NCI-H2196 (cell line): ENCODE data around the gene ARID2.
A peak's percentile ranks its signal among the peaks of the same experiment; 100 is the strongest.

Source experiments
- DNase-seq: peaks from one replicate; lab custom pipeline; 2025; ENCODE audit not compliant: unreplicated experiment; lab: John Stamatoyannopoulos, UW

ARID2 gene

DNA sequence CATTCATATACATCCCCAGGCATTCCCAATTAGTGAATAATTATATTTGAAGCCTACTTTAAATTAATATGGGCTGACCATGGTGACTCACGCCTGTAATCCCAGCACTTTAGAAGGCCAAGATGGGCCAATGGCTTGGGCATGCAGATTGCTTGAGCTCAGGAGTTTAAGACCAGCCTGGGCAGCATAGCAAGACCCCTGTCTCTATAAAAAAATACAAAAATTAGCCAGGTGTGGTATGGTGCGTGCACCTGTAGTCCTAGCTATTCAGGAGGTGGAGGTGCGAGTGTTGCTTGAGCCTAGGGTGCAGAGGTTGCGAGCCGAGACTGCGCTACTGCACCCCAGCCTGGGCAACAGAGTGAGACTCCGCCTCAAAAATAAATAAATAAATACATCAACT lies 7.6 kb upstream of the ARID2 start:
- no peak for DNase-seq

DNA sequence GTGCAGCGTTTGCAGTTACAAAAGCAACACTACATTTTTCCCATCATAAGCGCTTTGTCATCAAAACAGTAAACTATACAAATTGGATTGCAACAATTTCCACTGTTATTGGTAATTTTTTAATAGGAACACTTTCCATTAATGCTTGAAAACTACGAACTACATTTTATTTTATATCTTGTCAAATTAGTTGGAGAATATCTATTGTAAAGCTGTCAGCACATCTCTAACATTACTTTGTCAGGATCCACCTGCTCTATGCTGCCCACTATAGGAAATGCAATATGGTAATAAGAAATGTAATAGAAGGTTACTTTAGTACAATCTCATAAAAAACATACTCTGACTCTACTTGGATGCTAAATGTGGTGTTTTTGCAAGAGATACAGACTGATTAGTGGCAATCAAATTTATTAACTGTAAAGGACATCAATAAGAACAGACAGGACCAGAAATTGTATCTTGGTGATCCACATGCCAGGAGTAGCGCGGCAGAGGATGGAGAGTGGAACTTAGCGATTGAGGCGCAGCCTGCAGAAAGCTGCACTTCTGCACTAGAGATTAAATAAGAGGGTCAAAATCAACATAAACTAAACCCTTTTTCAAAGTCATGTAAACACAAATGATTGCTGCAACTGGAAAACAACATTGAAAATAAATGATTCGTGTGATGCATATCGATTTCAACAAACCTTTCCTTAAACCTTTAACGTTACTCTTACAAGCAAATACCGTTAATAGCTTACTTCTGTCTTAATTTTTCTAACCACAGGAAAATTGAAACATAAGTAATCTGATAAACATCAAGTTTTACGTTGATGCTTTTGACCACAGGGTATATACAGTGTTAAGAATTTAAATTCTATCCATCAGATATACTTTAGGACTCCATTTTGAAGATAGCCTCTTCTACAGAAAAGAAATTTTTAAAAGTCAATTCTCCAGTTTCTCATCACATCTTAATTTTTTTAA lies 3.6 kb upstream of the ARID2 start:
- peak; percentile 47 for DNase-seq

DNA sequence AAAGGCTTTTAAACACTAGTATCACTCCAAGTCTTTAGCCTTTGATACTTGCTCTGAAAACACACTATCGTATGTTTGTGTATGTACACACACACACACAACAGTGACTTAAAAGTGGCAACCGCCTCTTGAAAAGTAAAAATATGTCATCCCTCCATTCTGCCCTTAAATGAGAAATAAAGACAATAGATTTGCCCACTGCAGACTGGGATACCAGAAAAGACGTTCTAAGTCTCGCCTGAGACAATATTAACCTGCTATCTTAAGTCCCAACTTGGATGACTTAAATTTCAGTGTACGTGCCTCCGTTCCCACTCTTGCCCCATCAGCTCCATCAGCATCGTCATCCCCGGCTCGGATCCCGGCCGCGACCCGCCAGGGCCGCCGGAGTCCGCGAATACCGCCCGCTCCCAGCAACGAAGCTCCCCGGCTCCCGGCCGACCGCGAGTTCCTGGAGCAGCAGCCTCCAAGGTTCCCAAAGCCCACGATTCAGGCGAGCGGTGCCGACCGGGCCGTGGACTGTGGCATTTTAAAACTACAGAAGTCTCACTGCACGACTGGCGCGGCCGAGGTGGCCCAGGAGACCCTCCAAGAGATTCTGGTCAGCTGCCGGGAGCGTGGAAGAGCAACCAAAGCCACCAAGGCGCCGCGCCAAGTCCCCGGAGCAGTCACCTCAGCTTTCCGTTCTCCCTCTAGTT lies 2.8 kb upstream of the ARID2 start:
- DNase-seq = peak; percentile 30

DNA sequence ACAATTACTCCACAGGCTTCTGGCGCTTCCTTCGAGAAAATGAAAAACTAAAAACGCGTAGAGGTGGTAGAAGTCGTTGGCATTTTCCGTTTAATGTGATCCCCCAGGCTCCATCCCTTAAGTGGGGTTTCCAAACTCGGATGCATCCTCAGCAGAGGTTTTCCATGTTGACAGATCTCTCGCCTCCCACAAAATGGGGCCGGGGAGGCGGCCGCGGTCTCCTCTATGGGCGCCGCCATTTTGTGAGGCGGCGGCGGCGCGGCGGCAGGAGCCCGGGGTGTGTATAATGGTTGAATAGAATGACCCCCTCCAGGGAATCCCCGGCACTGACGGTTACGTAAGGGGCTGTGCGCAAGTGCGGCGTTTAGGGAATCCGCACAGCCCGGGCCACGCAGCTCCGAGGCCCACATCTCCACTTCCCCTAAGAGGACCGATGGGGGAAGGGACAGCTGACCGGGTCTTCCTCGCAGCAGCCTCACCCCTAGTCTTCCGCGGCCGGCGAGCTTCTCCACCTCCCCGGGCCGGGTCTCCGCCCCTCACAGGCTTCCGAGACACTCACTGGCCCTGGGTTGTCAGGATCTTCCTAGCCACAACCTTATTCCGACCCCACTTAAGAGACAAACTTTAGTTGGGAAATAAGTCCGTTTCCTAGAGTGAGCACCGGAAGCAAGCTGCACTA lies 2.1 kb upstream of the ARID2 start:
- DNase-seq = peak; percentile 96

DNA sequence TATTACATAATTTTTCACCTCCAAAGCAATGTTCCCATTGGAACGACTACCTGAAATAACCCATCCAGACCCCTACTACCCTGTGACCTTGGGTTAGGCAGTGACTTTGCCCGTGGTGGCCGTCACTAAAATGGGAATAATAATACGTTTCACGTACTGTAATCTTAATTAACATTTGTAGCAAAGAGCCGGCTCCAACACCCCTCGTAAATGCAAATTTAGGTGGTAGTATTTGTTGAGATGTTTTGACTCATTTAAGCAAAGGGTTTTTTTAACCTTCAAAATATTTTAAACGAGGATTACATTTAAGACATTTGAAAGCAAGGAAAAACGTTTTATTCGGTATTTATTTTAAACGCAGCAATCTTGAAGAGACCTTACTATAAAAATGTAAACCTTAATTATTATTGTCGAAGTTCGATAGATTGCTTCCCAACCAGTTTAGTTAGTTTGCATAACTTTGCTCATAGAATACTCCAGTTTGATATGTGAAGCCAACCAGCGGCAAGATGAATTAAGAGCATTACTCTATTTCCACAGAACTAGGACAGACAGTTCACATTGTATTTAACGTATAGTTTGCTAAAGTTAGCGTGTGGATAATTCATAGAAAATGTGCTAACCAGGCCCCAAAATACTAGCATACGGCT lies 1.4 kb upstream of the ARID2 start:
- no peak for DNase-seq

DNA sequence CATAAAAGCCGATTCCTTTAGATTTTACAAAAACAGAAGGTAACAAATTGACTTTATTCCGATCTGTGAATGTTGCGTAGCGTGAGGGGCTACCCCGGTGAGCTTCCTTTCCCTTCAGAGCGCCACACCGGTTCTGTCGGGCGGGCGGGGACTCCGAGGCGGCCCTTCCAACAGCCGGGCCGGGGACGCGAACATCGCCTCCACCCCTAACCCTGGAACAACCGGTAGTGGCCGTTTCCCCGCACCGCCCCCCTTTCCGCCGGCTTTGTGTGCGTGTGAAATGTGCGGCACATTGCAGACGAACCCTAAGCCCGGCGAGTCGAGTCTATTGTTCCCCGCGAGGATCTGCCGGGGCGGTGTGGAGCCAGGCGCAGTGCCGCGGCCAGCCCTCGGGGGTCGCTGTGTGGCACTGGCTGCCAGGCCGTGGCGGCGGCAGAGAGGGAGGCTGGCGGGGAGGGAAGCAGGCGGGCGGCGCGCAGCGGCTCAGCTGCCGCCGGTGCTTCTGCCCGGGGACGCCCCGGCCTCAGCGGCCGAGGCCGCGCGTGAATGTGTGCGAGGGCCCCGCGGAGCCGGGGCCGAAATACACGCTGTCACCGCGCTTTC lies 775 bp upstream of the ARID2 start:
- peak; percentile 96 for DNase-seq

DNA sequence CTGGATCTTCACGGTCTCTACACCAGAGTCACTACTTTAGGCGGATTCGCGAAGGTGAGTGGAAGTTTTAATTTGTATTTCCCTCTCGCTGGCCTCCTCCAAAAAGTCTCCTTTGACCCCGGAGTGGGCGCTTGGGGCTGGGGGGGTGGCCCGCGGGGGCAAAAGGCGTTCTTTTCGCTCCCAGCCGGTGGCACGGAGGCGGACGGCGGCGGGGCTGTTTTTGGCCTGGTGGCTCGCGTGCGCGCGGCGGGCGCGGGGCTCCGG lies 510 bp downstream of the ARID2 start:
- DNase-seq = no peak

DNA sequence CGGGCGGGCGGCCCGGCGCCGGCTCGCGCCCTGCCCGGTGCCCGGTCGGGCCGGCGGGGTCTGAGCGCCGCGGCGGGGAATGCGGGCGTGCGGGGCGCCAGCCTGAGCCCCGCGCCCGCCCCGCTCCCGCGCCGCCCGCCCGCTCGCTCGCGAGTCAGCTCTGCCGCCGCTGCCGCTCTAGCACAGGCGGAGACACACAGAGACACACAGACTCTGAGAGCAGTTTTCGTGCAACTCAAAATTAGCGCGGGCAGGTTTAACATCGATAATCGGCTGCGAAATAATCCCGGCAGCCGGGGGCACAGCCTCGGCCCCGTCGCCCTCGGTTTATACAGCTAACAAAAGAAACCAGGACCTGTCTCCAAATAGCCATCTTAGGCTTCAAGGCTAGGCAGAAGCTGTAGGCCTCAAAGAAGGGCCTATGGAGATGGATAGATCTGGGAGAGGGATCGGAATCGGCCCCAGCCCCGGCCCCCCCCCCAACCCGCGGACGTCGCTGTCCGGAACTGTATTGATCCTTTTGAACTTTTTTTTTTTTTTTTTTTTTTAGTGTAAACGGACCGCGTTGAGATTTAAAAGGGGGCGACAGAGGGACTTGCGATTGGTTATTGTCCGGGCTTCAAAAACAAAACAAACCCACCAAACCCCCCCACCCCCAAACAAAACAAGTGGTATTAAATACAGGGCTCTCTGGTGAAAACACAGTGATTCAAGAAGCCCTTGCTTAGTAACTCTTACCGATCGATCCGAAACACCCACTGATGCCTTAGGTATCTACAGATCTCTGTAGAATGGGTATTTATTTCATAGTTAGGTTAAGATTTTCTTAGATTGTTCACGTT lies 1.1 kb downstream of the ARID2 start:
- DNase-seq = peak; percentile 56

DNA sequence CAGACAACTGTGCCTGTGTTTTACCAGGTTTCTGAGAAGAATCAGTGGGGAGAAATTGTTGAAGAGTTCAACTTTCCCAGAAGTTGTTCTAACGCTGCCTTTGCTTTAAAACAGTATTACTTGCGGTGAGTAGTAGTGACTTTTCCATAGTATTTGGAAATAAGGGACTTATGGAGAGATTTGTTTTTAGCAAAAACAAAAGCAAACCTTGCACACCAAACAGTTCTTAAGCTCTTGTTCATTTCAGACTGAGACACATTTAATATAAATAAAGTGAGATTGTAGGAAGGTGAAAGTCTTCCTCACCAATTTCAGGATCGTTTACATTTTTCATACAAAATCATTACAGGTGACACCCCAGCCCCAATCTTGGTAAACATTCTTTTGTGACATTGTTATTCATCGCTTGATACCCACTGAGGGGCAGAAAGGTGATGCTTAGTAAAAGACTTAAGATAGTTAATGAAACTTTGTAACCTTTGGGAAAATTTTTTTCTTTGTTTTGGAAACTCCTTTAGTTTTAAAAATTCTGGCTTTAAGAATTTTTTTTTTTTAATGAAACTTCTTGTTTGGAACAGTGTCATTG lies 1.8 kb downstream of the ARID2 start:
- DNase-seq = no peak

DNA sequence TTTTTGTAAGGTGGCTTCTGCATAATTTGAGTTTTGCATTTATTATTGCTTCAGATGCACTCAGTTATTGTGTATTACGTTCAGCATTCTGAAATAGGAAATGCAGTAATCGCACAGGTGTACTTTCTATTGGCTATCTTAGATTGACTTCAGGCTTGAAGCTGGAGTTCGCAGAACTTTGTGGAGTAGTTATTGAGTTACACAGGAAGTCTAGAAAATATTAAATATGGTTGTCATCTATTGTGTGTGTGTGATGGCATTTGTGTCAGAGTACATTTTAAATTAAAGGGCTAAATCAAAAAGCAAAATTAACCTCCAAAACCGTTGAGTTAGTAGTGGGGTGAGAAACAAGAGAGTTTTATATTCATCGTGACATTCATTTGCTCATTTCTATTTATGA lies 2.7 kb downstream of the ARID2 start:
- no peak for DNase-seq

DNA sequence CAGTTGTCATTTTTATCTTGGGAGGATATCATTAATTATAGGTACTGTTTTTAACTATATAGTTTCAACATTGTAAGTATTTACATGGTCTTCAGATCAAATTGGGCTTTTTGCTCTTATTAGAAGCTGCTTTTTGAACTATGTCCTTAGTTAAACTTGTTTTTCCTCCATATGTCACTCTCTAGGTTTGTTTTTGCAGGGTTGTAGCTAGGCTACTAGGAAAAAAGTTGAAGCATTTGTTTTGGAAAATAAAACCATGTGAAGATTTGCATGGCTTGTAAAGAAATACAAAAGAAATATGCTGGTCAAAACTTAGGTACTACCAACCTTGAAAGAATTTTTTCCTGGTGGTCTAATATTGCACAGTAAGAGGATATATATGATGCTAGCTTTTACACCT lies 3.4 kb downstream of the ARID2 start:
- no peak for DNase-seq

DNA sequence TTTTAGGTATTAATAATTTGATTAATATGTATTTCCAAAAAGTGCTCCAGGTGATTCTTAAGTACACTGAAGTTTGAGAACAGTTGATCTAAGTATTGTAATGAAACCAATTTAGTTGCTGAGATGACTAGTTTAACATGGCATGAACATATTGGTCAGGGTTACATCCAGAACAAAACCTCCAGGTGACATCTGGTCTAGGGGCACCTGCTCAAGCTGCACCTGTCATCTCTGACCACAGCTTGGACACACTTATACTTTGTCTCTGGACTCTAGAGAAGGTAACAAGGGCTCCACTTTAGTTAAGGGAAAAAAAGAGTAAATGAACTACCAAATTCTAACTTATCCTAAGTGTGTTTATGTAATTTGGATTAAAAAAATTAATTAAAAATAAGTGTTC lies 8.1 kb downstream of the ARID2 start:
- DNase-seq = no peak

DNA sequence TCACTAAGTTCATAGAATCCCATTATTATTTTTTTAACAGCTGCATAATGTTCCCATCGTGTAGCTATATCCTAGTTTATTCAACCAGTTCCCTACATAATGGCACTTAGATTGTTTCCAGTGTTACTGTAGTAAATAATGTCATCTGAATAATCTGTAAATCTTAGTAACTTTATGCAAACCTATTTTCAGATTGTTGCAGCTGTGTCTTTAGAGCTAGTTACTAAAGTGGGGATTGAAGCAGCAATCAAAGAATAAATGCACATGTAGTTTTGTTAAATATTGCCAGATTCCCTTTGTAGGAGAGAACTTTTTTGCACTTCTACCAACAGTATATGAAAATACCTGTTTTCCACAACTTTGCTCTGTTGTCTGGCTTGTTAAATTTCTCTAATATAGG lies 13.1 kb downstream of the ARID2 start:
- DNase-seq = no peak

DNA sequence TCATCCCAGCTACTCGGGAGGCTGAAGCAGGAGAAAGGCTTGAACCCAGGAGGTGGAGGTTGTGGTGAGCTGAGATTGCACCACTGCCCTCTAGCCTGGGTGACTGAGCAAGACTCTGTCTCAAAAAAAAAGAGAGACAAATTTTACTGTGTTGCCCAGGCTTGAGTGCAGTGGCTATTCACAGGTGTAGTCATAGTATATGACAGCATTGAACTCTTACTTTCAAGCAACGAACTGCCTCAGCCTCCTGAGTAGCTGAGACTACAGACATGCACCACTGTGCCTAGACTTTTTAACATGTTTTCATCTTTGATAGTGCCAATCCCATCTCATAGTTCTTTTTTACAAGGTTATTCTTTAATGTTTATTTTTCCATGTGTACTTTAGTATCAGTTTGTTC lies 13.7 kb downstream of the ARID2 start:
- no peak for DNase-seq

DNA sequence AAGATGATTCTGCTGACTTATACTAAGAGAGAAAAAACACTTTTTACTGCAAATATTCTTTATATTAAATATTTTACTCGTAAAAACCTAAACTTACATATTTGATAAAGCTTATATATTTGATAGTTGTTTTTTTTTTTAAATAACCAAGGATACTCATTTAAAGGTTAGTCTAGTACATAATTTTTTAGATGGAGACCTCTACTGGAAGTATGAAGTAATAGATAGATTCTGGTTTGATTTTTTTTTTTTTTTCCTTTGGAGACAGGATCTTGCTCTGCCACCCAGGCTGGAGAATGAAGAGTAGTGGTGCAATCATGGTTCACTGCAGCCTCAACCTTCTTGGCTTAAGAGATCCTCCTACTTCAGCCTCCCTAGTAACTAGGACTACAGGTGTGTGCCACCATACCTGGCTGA lies 16.4 kb downstream of the ARID2 start:
- no peak for DNase-seq

DNA sequence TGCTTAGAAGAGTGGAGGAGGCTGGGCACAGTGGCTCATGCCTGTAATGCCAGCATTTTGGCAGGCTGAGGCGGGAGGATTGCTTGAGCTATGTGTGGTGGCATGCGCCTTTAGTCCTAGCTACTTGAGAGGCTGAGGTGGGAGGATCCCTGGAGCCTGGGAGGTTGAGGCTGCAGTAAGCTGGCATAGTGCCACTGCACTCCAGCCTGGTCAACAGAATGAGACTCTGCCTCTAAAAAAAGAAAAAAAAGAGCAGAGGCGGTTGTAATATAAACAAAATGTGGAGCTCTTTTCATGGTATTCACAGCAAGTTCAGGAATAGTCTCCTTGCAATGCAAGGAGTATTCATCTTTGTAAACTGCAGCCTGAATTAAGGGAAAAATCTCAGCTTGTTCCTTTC lies 27.2 kb downstream of the ARID2 start:
- no peak for DNase-seq

DNA sequence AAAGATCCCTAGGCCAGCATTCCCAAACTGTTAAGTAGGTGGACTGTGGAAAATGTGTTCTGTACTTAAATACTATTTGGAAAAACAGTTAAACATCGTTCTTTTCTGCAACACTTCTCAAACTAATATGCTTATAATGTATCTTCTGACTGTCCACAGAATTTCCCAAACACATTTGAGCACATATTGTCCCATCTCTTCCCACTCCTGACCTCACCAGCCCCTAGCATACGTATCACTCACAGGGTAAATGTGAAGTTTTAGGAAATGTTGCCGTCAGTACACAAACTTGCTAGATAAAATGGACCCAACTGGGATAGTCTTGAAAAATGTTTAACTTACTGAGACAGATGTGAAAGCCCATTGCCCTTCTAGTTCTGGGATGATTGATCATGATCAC lies 27.7 kb downstream of the ARID2 start:
- DNase-seq = no peak

DNA sequence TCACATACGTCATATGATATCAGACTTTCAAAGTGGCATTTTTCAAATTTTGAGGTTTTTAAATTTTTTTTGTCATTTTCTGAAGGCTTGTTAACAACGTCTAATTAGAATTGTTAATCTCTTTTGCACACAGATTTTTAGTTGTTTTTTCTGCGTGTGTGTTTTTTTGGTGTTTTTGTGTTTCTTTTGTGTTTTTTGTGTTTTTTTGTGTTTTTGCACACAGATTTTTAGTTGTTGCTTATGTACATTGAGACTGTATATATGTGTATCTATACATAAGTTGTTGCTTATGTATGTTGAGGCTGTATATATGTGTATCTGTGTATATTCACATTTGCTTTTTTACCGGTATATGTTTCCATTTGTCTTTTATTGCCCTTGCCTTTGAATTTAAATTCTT lies 30.8 kb downstream of the ARID2 start:
- DNase-seq = no peak

DNA sequence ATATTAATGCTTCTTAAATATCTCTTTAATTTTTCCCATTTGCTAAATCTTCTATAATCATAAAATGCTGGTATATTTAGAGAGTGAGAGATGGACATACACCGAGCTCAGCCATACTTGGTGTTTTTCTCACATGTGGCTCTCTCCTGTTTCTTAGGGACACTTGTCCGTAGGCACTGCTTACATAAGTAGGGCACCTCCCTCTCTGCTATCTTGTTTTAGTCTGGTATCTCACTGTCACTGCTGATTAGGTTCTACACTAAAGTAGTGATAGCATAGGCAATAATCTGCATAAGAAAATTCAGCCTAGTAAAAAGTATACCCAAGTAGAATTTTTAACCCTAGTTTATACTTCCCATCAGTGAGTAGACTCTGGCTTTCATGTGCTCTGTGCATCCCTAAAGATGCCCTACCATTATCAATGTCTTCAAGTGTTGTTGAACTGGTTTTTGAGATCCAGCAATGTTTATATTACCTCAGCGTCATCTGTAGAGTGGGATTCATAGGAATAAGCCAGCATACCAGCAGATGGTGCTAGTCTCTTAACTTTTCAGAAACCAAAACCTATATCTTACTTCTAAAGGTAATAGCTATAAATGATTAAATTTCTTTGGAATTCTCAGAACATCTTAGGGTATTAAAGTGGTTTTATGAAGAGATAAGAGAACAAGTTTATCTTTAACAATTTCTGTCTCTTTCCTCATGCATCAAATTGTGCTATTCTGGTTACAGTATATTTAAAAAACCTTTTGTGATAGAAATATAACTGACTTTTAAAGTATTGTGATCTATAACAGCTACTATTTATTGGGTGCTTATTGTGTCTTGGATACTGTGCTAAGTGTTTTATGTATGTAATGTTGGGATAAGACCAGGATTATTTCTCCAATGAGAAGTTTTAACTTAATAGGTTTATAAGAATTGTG lies 32.9 kb downstream of the ARID2 start:
- peak; percentile 29 for DNase-seq
